HCT116 (cell line): Measurements from ENCODE around the gene NTSR2. TPM values are rescaled to one million over a fixed set of nuclear protein-coding genes. Genes with fewer than 3 reads are reported as not detected.

Experiments
- ATAC-seq: fragments of 200-7000 bp; cut with Tn5 transposase; 2 replicates; pipeline ENCODE4 v1.9.1; 2020; ENCODE audit warnings: mild to moderate bottlenecking, moderate library complexity
- BruUV-seq: library from RNA; stranded (reverse); fragments of 400-500 nt; replicated peaks from 2 replicates; lab custom pipeline; 2021; lab: Mats Ljungman, UMichigan
- CTCF ChIA-PET: fragments of 300-600 bp; sonication (Branson Sonifier 250); formaldehyde crosslinking; loops from one replicate; lab custom pipeline; 2021; ENCODE audit warnings: antibody characterized with exemption; lab: Charles Lee
- POLR2A ChIA-PET: fragments of 300-600, 350-600 bp; sonication (Branson Sonifier 250); formaldehyde crosslinking; loops from one replicate; lab custom pipeline; 2021; ENCODE audit warnings: antibody characterized with exemption; lab: Charles Lee
- RAD21 ChIA-PET, 2 experiments: fragments of 300-600 bp; sonication (Branson Sonifier 250); formaldehyde crosslinking; loops; one replicate each; lab custom pipeline; 2023; ENCODE audit warnings: low total read pairs in 2 of 2; ENCODE audit not compliant: uncharacterized antibody in 2 of 2, unreplicated experiment in 2 of 2, low non-redundant PET in 1 of 2; lab: Charles Lee
- DNase-seq: peaks from one replicate; pipeline ENCODE4 v3.0.0-alpha.2; 2010; ENCODE audit warnings: low read depth, low spot score
- H2AFZ ChIP-seq: fragments of 200-600 bp; shearing (Covaris generic), sonication (generic); 2 replicates; pipeline ENCODE4 v1.6.1; 2017; ENCODE audit warnings: low read depth, mixed run types, mixed read lengths, antibody characterized with exemption, low read length; ENCODE audit not compliant: poor library complexity, severe bottlenecking
- H3K27ac ChIP-seq: 2 replicates; pipeline ENCODE4 v1.5.1; 2012; ENCODE audit warnings: low read depth, low read length
- H3K27me3 ChIP-seq: fragments of 200-600 bp; sonication (generic); 2 replicates; pipeline ENCODE4 v1.6.1; 2016; ENCODE audit warnings: mixed run types, low read length, mixed read lengths; ENCODE audit not compliant: insufficient read depth
- H3K36me3 ChIP-seq, 2 experiments: fragments of 200-500 bp in 1 of 2; fragments of 200-600 bp in 1 of 2; sonication (Bioruptor generic) in 1 of 2; sonication (generic) in 1 of 2; 2 replicates each; pipeline versions ENCODE4 v1.5.1 to v1.6.1; 2014 to 2016; ENCODE audit warnings: low read length in 2 of 2, inconsistent platforms in 1 of 2, mixed read lengths in 1 of 2, mixed run types in 1 of 2; ENCODE audit not compliant: insufficient read depth in 2 of 2, control insufficient read depth in 1 of 2
- H3K4me1 ChIP-seq, 2 experiments: fragments of 200-600 bp in 1 of 2; sonication (generic) in 1 of 2; 2 replicates each; pipeline versions ENCODE4 v1.5.1 to v1.6.1; 2012 to 2017; ENCODE audit warnings: low read length in 2 of 2, inconsistent platforms in 1 of 2, mild to moderate bottlenecking in 1 of 2, mixed read lengths in 1 of 2, mixed run types in 1 of 2, moderate library complexity in 1 of 2; ENCODE audit not compliant: insufficient read depth in 2 of 2, control insufficient read depth in 1 of 2
- H3K4me2 ChIP-seq: fragments of 200-600 bp; sonication (generic); 2 replicates; pipeline ENCODE4 v1.6.1; 2017; ENCODE audit warnings: mixed run types, low read length, mixed read lengths
- H3K4me3 ChIP-seq, 2 experiments: fragments of 200-600 bp in 1 of 2; sonication (generic) in 1 of 2; replicated peaks in 1 of 2; 2 replicates each; pipeline ENCODE4 v1.5.1; 2011 to 2016; ENCODE audit warnings: low read length in 2 of 2, control low read depth in 1 of 2, low read depth in 1 of 2, mild to moderate bottlenecking in 1 of 2, mixed read lengths in 1 of 2, mixed run types in 1 of 2
- H3K79me2 ChIP-seq: fragments of 200-600 bp; sonication (generic); 2 replicates; pipeline ENCODE4 v1.6.1; 2017; ENCODE audit warnings: mild to moderate bottlenecking, mixed run types, low read length, moderate library complexity, mixed read lengths; ENCODE audit not compliant: insufficient read depth
- H3K9ac ChIP-seq: fragments of 200-600 bp; sonication (generic); 2 replicates; pipeline ENCODE4 v1.6.1; 2016; ENCODE audit warnings: low read length, mixed read lengths
- H3K9me2 ChIP-seq: fragments of 200-600 bp; sonication (generic), shearing (Covaris generic); 2 replicates; pipeline ENCODE4 v1.6.1; 2017; ENCODE audit warnings: mixed run types, mild to moderate bottlenecking, moderate library complexity; ENCODE audit not compliant: insufficient read depth
- H3K9me3 ChIP-seq, 2 experiments: fragments of 200-500 bp in 1 of 2; fragments of 200-600 bp in 1 of 2; sonication (Bioruptor generic) in 1 of 2; sonication (generic) in 1 of 2; 2 replicates each; pipeline ENCODE4 v1.6.1; 2014 to 2017; ENCODE audit warnings: low read length in 2 of 2, mixed read lengths in 2 of 2, inconsistent platforms in 1 of 2, low read depth in 1 of 2, mild to moderate bottlenecking in 1 of 2, mixed run types in 1 of 2, moderate library complexity in 1 of 2; ENCODE audit not compliant: control insufficient read depth in 1 of 2, insufficient read depth in 1 of 2
- H4K20me1 ChIP-seq: fragments of 200-600 bp; sonication (generic), shearing (Covaris generic); 2 replicates; pipeline ENCODE4 v1.6.1; 2017; ENCODE audit warnings: mixed run types, mild to moderate bottlenecking, moderate library complexity; ENCODE audit not compliant: insufficient read depth
- ELF1 ChIP-seq: IDR thresholded peaks from 2 replicates; pipeline ENCODE4 v1.6.1; 2012; ENCODE audit warnings: low read depth, borderline replicate concordance
- JUND ChIP-seq: IDR thresholded peaks from 2 replicates; pipeline ENCODE4 v1.6.1; 2012
- SP1 ChIP-seq: IDR thresholded peaks from 2 replicates; pipeline ENCODE4 v1.6.1; 2012; ENCODE audit warnings: low read depth
- YY1 ChIP-seq: IDR thresholded peaks from 2 replicates; pipeline ENCODE4 v1.6.1; 2011; ENCODE audit warnings: low read length, low read depth, moderate library complexity, mild to moderate bottlenecking; ENCODE audit not compliant: insufficient replicate concordance; ENCODE audit errors: extremely low read depth
- intact Hi-C: fragments of 100-400 bp; cut with micrococcal nuclease; formaldehyde crosslinking; loops from 2 replicates; pipeline ENCODE4 v1.10.0; 2022
- total RNA-seq: library from RNA; stranded (reverse); gene quantifications from one replicate; pipeline ENCODE4 v1.2.1, GENCODE V29; 2021; ENCODE audit not compliant: unreplicated experiment

NTSR2 gene
- total RNA-seq, 1 experiment from 2014 or later = not detected

DNA sequence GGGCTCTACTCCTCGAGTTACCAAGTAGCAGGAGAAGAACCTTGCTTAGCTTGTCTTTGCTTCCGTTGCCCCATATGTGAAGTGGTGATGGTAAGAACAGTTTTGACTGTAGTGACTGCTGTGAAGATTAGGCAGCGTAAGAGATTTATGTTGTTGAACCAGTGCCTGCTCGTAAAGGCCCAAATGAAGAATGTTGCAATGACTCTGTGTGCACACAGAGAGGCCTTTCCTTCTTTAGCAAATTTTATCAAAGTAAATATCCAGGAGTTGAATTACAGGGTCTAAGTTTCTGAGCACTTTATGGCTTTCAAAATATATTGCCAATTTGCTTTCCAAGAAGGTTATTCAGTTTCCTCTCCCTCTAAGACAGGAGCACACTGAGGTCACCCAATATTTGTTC lies 14.5 kb downstream of the NTSR2 start:
- BruUV-seq = no TSS peak
- no peak overlapping the region for H3K4me3 ChIP-seq
- ChIA-PET POLR2A (no interaction called here), RAD21 (no interaction called here), CTCF (no interaction called here)
- H3K36me3 ChIP-seq = no peaks in the 10 kb centered on the region
- intact Hi-C loops = no loop called here
- no peaks in the 10 kb centered on the region for H3K79me2 ChIP-seq
- H2AFZ ChIP-seq = no peak overlapping the region
- no peaks in the 10 kb centered on the region; the same call in 1 of the 2 replicates for H3K27me3 ChIP-seq
- no peak overlapping the region for H3K9ac ChIP-seq
- no peak for ATAC-seq
- no peak for TF ChIP-seq YY1
- no peak for DNase-seq
- no peaks in the 10 kb centered on the region for H3K4me1 ChIP-seq
- no peaks in the 10 kb centered on the region for H4K20me1 ChIP-seq
- no peak overlapping the region for H3K27ac ChIP-seq
- H3K9me2 ChIP-seq = no peaks in the 10 kb centered on the region
- H3K4me2 ChIP-seq = no peak overlapping the region
- no peaks in the 10 kb centered on the region for H3K9me3 ChIP-seq

DNA sequence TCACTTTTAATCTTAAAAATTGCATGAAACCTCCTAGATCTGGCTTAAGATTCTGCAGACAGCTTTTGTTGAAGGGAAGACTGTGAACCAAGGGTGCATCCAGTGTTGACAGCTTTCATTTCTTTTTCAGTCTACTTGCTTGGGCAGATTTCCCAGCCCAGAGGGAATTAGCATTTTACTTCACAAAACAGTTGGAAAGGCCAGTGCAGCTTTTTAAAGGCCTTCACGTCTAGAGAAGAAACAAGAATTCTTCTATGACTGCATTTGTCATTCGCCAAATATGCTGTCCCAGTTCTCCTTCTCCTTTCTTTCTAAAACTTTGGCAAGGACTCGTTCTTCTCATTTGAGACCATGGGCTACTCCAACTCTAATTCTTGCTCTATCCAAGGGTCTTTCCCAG lies 17.4 kb downstream of the NTSR2 start:
- H2AFZ ChIP-seq = no peak overlapping the region
- no peak overlapping the region for H3K4me3 ChIP-seq
- no peaks in the 10 kb centered on the region for H3K4me1 ChIP-seq
- H3K27ac ChIP-seq = no peak overlapping the region
- TF ChIP-seq ELF1 (no peak), SP1 (no peak), JUND (no peak)
- CTCF ChIA-PET = no interaction called here
- H3K27me3 ChIP-seq = no peaks in the 10 kb centered on the region; the same call in 1 of the 2 replicates
- RAD21 ChIA-PET = no interaction called here
- DNase-seq (no peak), ATAC-seq (no peak)
- POLR2A ChIA-PET = no interaction called here
- no TSS peak for BruUV-seq
- H4K20me1 ChIP-seq = no peaks in the 10 kb centered on the region
- H3K4me2 ChIP-seq = no peak overlapping the region
- no peak overlapping the region for H3K9ac ChIP-seq
- H3K79me2 ChIP-seq = no peaks in the 10 kb centered on the region
- no peaks in the 10 kb centered on the region for H3K9me3 ChIP-seq
- H3K9me2 ChIP-seq = no peaks in the 10 kb centered on the region
- H3K36me3 ChIP-seq = no peaks in the 10 kb centered on the region
- intact Hi-C loops = no loop called here
